ENCODE data around the gene ATP1A4.

The ATP1A4 gene

DNA sequence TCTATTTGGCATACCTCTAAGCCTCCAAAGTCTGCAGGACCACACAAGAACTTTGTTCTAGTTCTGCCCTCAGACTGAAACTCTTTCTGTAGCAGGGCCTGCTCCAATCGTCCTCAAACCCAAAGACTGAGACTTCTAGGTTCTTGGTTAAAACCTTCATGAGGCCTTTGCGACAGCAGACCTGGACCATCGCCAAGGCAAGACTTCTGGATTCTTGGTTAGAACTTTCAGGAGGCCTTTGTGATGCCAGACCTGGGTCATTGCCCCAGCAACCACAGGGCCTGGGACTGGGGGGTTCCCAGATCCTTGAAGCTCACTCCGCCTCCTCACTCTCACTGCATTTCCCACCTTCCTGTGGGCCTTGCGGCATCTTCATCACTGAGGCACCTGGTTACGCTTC, at the start of gene ATP1A4:
Gene ATP1A4 (plus strand): TSS at position 301 of the 400 bp plus-strand sequence. CDS start 438 bp downstream, outside the sequence.
- TF ChIP-seq, protein P1, sequence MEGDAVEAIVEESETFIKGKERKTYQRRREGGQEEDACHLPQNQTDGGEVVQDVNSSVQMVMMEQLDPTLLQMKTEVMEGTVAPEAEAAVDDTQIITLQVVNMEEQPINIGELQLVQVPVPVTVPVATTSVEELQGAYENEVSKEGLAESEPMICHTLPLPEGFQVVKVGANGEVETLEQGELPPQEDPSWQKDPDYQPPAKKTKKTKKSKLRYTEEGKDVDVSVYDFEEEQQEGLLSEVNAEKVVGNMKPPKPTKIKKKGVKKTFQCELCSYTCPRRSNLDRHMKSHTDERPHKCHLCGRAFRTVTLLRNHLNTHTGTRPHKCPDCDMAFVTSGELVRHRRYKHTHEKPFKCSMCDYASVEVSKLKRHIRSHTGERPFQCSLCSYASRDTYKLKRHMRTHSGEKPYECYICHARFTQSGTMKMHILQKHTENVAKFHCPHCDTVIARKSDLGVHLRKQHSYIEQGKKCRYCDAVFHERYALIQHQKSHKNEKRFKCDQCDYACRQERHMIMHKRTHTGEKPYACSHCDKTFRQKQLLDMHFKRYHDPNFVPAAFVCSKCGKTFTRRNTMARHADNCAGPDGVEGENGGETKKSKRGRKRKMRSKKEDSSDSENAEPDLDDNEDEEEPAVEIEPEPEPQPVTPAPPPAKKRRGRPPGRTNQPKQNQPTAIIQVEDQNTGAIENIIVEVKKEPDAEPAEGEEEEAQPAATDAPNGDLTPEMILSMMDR (IDR thresholded peaks at IDR 0.05; ENCODE audit: control insufficient read depth, extremely low read depth, insufficient read depth) = no peak
- H3K4me3 ChIP-seq (ENCODE audit: low read depth, low read length) = no peak within 1 kb of the TSS
- DNase-seq (ENCODE audit: low read depth) = no peak

DNA sequence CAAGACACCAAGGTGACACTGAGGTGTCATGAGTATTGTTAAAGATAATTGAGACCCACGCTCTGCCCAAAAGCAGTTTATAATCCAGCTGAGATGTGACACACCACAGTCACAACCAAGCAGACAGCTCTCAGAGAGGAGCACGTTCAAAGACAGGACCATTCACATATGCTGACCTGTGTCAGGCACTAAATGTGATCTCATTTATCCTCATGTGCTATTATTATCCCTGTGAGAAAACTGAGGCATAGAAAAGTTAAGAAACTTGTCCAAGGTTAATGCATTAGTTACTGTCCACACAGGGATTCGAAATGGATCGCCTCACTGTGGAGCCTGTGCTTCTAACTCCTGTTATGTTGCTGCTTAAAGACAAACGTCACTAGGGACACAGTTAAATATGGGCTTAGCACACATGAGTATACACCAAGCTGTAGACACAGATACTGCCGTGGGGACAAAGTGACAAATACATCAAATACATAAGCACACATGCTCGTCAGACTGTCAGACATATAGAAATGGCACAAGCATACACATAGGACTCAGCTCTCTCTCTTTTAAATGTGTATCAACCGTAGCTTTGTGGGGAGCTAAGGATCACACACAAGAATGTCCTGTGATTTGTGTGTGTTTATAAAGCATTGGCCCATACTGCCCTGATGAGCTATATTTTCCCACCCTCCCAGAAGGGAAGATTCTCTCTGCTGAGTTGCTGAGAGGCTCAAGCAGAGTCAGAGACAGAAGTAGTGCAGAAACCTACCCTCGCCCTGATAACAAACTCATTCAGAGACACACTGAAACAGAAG, 49.5 kb upstream of the ATP1A4 start:
- no peak overlapping the region for H3K4me3 ChIP-seq (ENCODE audit: low read depth, low read length)
- DNase-seq (ENCODE audit: low read depth) = no peak
- TF ChIP-seq, protein P1 (IDR thresholded peaks at IDR 0.05; ENCODE audit: control insufficient read depth, extremely low read depth, insufficient read depth) = no peak

DNA sequence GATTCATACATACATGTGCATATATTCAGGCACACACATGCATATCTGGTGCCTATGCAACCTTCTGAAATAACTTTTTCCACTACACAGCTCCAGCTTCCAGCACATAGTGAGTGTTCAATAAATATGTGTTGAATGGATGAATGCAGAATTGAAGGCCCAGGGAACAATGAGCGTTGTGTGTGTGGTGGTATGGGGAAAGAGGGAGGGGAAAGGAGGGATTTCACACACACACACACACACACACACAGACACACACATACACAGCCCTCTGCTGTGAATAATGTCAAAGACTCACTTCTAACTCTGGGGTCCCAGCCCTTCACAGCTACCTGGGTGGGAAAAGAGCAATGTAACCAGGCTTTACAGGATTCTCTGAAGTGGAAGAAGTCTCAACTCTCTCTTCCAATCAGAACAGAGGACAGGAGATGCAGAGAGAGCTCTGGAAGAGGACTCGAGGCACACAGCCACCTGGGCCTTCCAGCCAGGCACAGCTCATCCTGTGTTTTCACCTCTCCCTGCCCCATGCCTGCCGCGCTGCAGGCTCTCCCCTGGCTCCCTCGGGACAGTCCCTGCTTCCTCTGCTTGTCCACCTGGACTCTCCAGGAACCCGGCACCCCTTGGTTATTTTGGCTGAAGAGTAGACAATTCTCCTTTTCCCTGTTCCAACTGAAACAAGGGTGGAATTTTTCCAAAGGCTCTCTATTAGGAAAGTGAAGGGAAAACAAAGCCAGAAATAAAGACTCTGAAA, 47.6 kb upstream of the ATP1A4 start:
- TF ChIP-seq, protein P1 (IDR thresholded peaks at IDR 0.05; ENCODE audit: control insufficient read depth, extremely low read depth, insufficient read depth) = no peak
- no peak overlapping the region for H3K4me3 ChIP-seq (ENCODE audit: low read depth, low read length)
- DNase-seq (ENCODE audit: low read depth) = no peak

DNA sequence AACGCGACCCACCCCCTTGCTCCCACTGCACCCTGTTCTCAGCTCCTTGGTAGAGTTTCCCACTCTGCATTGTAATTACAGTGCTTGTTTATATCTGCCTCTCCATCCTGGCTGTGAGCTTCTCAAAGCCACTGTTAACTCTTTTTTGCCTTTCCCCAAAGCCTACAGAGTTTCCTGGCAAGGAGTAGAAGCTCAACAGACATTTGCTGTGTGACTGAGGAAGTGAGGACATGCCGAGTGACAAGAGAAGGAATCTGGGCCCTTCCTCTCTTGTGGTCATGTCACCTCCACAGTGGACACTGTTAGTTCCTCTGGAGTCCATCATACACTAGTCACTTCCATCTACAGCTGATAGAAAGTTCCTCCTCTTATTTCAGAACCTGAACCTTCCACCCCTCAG, 46.9 kb upstream of the ATP1A4 start:
- DNase-seq (ENCODE audit: low read depth) = no peak
- no peak overlapping the region for H3K4me3 ChIP-seq (ENCODE audit: low read depth, low read length)
- TF ChIP-seq, protein P1 (IDR thresholded peaks at IDR 0.05; ENCODE audit: control insufficient read depth, extremely low read depth, insufficient read depth) = no peak

DNA sequence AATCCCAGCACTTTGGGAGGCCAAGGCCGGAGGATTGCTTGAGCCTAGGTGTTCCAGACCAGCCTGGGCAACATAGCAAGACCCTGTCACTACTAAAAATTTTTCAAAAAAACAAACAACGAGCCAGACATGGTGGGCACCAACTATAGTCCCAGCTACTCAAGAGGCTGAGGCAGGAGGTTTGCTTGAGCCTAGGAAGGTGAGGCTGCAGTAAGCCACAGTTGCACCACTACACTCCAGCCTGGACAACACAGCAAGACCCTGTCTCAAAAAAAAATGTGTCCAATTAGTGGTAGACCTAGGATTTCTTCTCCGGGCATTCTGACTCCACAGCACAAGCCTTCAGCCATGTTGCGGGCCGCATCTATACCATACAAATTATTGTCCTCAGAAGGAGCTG, 46.2 kb upstream of the ATP1A4 start:
- DNase-seq (ENCODE audit: low read depth) = no peak
- H3K4me3 ChIP-seq (ENCODE audit: low read depth, low read length) = no peak overlapping the region
- TF ChIP-seq, protein P1 (IDR thresholded peaks at IDR 0.05; ENCODE audit: control insufficient read depth, extremely low read depth, insufficient read depth) = no peak

DNA sequence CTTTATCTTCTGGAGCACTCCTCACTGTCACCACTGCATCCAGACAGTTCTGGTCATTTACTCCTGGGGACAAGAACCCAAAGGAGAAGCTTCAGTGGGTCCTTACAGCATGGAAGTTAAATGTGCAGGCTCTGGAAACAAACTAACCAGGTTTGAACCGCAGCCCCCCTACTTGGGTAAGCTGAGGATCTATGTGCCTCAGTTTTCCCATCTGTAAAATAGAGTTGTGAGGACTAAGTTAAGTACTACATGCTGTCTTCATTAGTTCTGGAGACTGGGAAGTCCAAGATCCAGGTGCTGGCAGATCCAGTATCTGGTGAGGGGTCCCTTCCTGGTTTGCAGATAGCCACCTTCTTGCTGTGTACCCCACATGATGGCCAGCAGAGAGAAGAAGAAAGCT, 43.9 kb upstream of the ATP1A4 start:
- DNase-seq (ENCODE audit: low read depth) = no peak
- H3K4me3 ChIP-seq (ENCODE audit: low read depth, low read length) = no peak overlapping the region
- TF ChIP-seq, protein P1 (IDR thresholded peaks at IDR 0.05; ENCODE audit: control insufficient read depth, extremely low read depth, insufficient read depth) = no peak

All from LNCaP clone FGC (cell line).